ENCODE results near the gene SLITRK2. TPM values are rescaled to one million over a fixed set of nuclear protein-coding genes. Genes with fewer than 3 reads are reported as not detected.

Gene SLITRK2
- polyA plus RNA-seq, 3 donors, result 1.3 to 2.1 (median 1.4) TPM

DNA sequence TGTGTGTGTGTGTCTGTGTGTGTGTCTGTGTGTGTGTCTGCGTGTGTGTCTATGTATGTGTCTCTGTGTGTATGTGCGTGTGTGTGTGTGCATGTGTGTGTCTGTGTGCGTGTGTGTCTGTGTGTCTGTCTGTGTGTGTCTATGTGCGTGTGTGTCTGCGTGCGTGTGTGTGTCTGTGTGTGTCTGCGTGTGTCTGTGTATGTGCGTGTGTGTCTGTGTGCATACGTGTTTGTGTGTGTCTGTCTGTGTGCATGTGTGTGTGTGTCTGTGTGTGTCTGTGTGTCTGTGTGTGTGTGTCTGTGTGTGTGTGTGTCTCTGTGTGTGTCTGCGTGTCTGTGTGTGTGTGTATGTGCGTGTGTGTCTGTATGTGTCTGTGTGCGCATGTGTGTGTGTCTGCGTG lies 35.6 kb downstream of the SLITRK2 start:
- no peak for DNase-seq (ENCODE audit: low read depth in 3 of 3, low spot score in 2 of 3)

DNA sequence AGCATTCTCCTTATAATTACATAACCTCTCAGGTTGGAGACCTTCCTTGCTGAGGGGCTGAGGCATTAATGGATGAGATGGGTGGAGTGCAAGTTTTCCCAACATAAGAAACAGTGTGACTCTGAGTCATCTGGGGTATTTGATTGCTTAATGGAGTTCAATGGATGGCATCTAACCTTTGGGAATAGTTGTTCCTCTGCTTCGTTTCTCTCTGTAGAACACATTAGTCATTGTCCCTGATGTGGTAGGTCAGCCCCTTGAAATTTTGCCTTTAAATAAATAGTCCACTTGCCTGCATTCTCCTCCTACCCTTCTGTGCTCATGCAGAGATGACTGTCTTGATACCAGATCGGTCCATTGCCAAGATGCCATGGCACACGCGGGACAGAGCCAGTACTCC lies 38.6 kb downstream of the SLITRK2 start:
- no peak for DNase-seq (ENCODE audit: low read depth in 3 of 3, low spot score in 2 of 3)

DNA sequence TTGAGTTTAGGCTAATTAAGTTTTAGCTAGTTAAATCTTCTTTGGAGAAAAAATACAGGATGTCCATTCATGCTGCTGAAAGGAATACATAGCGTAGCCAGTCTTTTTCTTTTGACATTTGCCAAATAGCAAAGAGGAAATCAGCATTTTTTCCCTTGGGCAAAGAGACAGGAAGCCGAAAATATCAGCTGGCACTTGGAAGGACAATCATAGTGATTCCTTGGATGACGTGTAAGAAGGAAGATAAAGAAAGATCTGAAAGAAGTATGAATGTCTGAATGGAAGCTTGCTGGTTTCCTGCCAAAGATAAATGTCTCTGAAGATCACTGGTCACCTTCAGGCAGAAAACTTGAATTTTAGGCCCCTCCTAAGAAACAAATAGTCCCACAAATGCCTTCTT lies 44.2 kb downstream of the SLITRK2 start:
- no peak for DNase-seq (ENCODE audit: low read depth in 3 of 3, low spot score in 2 of 3)

DNA sequence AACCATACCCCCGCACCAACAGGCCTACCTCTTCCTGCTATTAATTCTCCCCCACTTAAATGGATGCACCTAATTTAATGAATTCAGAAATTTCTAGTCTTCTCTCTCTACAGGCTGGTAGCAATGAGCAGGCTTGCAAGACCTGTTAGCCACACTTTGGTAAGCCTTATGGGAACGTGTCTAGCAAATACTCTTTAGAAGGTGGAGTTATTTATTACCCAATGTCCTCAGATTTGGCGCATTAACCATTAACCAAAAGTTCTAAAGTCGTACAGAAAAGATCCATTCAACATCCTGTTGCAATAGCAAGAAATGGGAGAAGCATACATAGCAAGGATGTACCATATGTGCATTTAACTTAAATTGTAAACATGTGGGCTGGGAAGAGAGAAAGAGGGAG lies 47.5 kb downstream of the SLITRK2 start:
- DNase-seq (ENCODE audit: low read depth in 3 of 3, low spot score in 2 of 3), result no peak
